Ishikawa (cell line): ENCODE results near the gene FOXR1.
A peak's percentile ranks its signal among the peaks of the same experiment; 100 is the strongest.

Experiments
- CEBPB ChIP-seq: IDR thresholded peaks from 2 replicates; pipeline ENCODE4 v1.6.1; 2012
- CREB1 ChIP-seq: IDR thresholded peaks from 2 replicates; pipeline ENCODE4 v1.6.1; 2012; ENCODE audit warnings: low read depth
- EGR1 ChIP-seq: IDR thresholded peaks from 2 replicates; pipeline ENCODE4 v1.6.1; 2012
- EP300 ChIP-seq: IDR thresholded peaks from 2 replicates; pipeline ENCODE4 v1.6.1; 2012; ENCODE audit warnings: borderline replicate concordance
- FOXM1 ChIP-seq: IDR thresholded peaks from 2 replicates; pipeline ENCODE4 v1.6.1; 2012; ENCODE audit warnings: low read depth, borderline replicate concordance
- MAX ChIP-seq: IDR thresholded peaks from 2 replicates; pipeline ENCODE4 v1.6.1; 2012
- NFIC ChIP-seq: IDR thresholded peaks from 2 replicates; pipeline ENCODE4 v1.6.1; 2012
- RAD21 ChIP-seq: IDR thresholded peaks from 2 replicates; pipeline ENCODE4 v1.6.1; 2012; ENCODE audit warnings: low read depth
- REST ChIP-seq: IDR thresholded peaks from 2 replicates; pipeline ENCODE4 v1.6.1; 2012; ENCODE audit warnings: low read depth, mild to moderate bottlenecking
- TAF1 ChIP-seq: IDR thresholded peaks from 2 replicates; pipeline ENCODE4 v1.6.1; 2012; ENCODE audit warnings: low read depth, mild to moderate bottlenecking
- TCF12 ChIP-seq: IDR thresholded peaks from 2 replicates; pipeline ENCODE4 v1.6.1; 2012; ENCODE audit warnings: low read depth
- TEAD4 ChIP-seq: IDR thresholded peaks from 2 replicates; pipeline ENCODE4 v1.6.1; 2012
- YY1 ChIP-seq: IDR thresholded peaks from 2 replicates; pipeline ENCODE4 v1.6.1; 2012; ENCODE audit warnings: low read depth
- ZBTB7A ChIP-seq: IDR thresholded peaks from 2 replicates; pipeline ENCODE4 v1.6.1; 2012; ENCODE audit warnings: low read depth
- TF ChIP-seq, protein P1 (sequence below): IDR thresholded peaks from 2 replicates; pipeline ENCODE4 v1.6.1; 2012

The FOXR1 gene

GRCh38 chr11:118929501-118930093 is 42.0 kb upstream of the FOXR1 start:
- TF ChIP-seq MAX (0 out of 2 replicates have a peak, but pooled peaks have one; percentile 29), REST (no peak), TEAD4 (no peak), CEBPB (no peak), CREB1 (no peak), EP300 (0 out of 2 replicates have a peak, but pooled peaks have one; percentile 5), RAD21 (peak; percentile 5; the same call in 1 of the 2 replicates), EGR1 (peak; percentile 61; the same call in 1 of the 2 replicates), TCF12 (no peak), TAF1 (no peak), NFIC (no peak; the same call in 1 of the 2 replicates), ZBTB7A (no peak; the same call in 1 of the 2 replicates), YY1 (0 out of 2 replicates have a peak, but pooled peaks have one; percentile 12), FOXM1 (no peak)
- TF ChIP-seq, protein P1, sequence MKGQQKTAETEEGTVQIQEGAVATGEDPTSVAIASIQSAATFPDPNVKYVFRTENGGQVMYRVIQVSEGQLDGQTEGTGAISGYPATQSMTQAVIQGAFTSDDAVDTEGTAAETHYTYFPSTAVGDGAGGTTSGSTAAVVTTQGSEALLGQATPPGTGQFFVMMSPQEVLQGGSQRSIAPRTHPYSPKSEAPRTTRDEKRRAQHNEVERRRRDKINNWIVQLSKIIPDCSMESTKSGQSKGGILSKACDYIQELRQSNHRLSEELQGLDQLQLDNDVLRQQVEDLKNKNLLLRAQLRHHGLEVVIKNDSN: no peak

GRCh38 chr11:118930094-118930712 is 41.4 kb upstream of the FOXR1 start:
- TF ChIP-seq TCF12: peak; percentile 55
- TF ChIP-seq NFIC: peak; percentile 76
- TF ChIP-seq RAD21: peak; percentile 73
- TF ChIP-seq CREB1: no peak
- peak; percentile 59 for TF ChIP-seq TEAD4
- TF ChIP-seq EP300: no peak
- TF ChIP-seq YY1: 0 out of 2 replicates have a peak, but pooled peaks have one; percentile 26
- TF ChIP-seq EGR1: peak; percentile 80
- no peak for TF ChIP-seq TAF1
- peak; percentile 71 for TF ChIP-seq MAX

GRCh38 chr11:118931571-118931970 is 40.0 kb upstream of the FOXR1 start:
- no peak for TF ChIP-seq FOXM1

DNA sequence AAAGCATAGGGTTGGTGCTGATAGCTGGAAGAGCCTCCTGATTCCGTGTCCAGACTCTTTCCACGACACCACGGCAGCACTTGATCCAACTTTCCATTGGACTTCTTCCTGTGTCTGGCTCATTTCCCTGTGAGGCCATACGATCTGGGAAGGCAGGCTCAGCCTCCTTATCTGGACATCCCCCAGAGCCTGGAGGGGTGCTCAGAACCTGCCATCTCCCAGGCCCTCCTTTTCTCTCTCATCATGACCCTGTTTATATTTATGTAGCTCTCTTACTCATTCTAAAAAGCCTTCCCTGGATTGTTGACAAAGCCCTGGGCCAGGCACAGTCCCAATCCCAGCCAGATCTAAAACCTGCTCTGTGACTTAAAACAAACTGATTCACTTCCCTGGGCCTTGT is 38.1 kb upstream of the FOXR1 start:
- TF ChIP-seq ZBTB7A: no peak
- no peak for TF ChIP-seq TCF12
- no peak for TF ChIP-seq NFIC
- TF ChIP-seq MAX: no peak
- no peak for TF ChIP-seq REST
- no peak for TF ChIP-seq CEBPB
- no peak for TF ChIP-seq TEAD4
- TF ChIP-seq, protein P1: no peak
- no peak for TF ChIP-seq TAF1
- TF ChIP-seq YY1: no peak
- TF ChIP-seq CREB1: no peak
- TF ChIP-seq RAD21: no peak
- no peak for TF ChIP-seq FOXM1

DNA sequence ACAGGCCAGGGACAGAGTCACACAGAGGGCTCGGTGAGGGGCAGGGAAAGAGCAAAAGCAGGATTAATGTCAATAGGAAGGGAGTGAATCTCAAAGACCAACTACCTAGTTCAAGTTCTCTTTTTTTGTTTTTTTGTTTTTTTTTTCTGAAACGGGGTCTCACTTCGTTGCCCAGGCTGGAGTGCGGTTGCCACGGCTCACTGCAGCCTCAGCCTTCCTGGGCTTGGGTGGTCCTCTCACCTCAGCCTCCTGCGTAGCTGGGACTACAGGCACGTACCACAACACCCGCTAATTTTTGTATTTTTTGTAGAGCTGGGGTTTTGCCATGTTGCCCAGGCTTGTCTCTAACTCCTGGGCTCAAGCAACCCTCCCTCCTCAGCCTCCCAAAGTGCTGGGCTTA is 36.2 kb upstream of the FOXR1 start:
- no peak for TF ChIP-seq YY1
- TF ChIP-seq RAD21: no peak
- no peak for TF ChIP-seq EP300
- TF ChIP-seq MAX: no peak
- no peak for TF ChIP-seq EGR1
- TF ChIP-seq TCF12: no peak
- TF ChIP-seq, protein P1: no peak
- TF ChIP-seq TEAD4: no peak
- TF ChIP-seq NFIC: no peak
- TF ChIP-seq ZBTB7A: no peak
- no peak for TF ChIP-seq CEBPB
- TF ChIP-seq TAF1: no peak
